Activated T-helper 9 cell treated with anti-CD3 and anti-CD28 coated beads, Interleukin-2, amount 50 U/mL, for 16 hours (primary cell): Measurements from ENCODE around the gene CGB8.
"Not testable (repeated sequence)": the region's sequence is repeated elsewhere in the genome, so short reads cannot be mapped to it uniquely, and the experiment has no call there.

ENCODE experiments used
- DNase-seq: peaks from one replicate; pipeline ENCODE4 v3.0.0-alpha.2; 2020; ENCODE audit warnings: low read depth

CGB8 gene

GRCh38 chr19:49064768-49065611, 16.1 kb upstream of the CGB8 start, which contains the start of gene NTF4:
TSS of gene NTF4 (minus strand) at chr19:49064818. CDS start at chr19:49061997, 2,821 bp downstream.
- DNase-seq: no peak

- DNase-seq: no peak
Measured at GRCh38 chr19:49064029-49064629, 15.2 kb upstream of the CGB8 start.

GRCh38 chr19:49061445-49061844, 12.5 kb upstream of the CGB8 start:
- no peak for DNase-seq

GRCh38 chr19:49061000-49061399, 12.1 kb upstream of the CGB8 start:
- no peak for DNase-seq

GRCh38 chr19:49059053-49059452, 10.1 kb upstream of the CGB8 start:
- DNase-seq: no peak

GRCh38 chr19:49058562-49058961, 9.7 kb upstream of the CGB8 start:
- DNase-seq: no peak

GRCh38 chr19:49057636-49058234, 8.8 kb upstream of the CGB8 start, which contains the start of gene CGB7:
TSS of gene CGB7 (minus strand) at chr19:49057749. CDS start at chr19:49055375, 2,374 bp downstream.
- DNase-seq: no peak

- DNase-seq: not testable (repeated sequence)
Measured at GRCh38 chr19:49056902-49057596, 8.1 kb upstream of the CGB8 start.

GRCh38 chr19:49056101-49056901, 7.4 kb upstream of the CGB8 start:
- DNase-seq: peak; percentile 41

- DNase-seq: not testable (repeated sequence)
Measured at GRCh38 chr19:49050376-49051033, 1.6 kb upstream of the CGB8 start.

- DNase-seq: not testable (repeated sequence)
Measured at GRCh38 chr19:49049834-49050233, 923 bp upstream of the CGB8 start.

GRCh38 chr19:49043548-49043947, 5.4 kb downstream of the CGB8 start, which contains the start of gene CGB5:
TSS of gene CGB5 (plus strand) at chr19:49043848. CDS start at chr19:49044210, 362 bp downstream.
- not testable (repeated sequence) for DNase-seq

- not testable (repeated sequence) for DNase-seq
Measured at GRCh38 chr19:49042666-49043065, 6.2 kb downstream of the CGB8 start.

- no peak for DNase-seq
Measured at GRCh38 chr19:49042177-49042576, 6.7 kb downstream of the CGB8 start.

GRCh38 chr19:49039736-49040135, 9.2 kb downstream of the CGB8 start:
- DNase-seq: not testable (repeated sequence)

- DNase-seq: not testable (repeated sequence)
Measured at GRCh38 chr19:49038557-49039276, 10.2 kb downstream of the CGB8 start.

- DNase-seq: not testable (repeated sequence)
Measured at GRCh38 chr19:49038111-49038510, 10.8 kb downstream of the CGB8 start.

GRCh38 chr19:49036815-49037214, 12.1 kb downstream of the CGB8 start, which contains the start of gene CGB1:
TSS of gene CGB1 (minus strand) at chr19:49036895. CDS start at chr19:49036711, 184 bp downstream.
- DNase-seq: peak; percentile 38

- DNase-seq: peak; percentile 57
Measured at GRCh38 chr19:49031642-49032301, 17.1 kb downstream of the CGB8 start, which contains the start of gene CGB2. TSS of gene CGB2 (plus strand) at chr19:49031890. CDS start at chr19:49032096, 206 bp downstream.
